ENCODE measurements around the gene P2RY6. TPM values are rescaled to one million over a fixed set of nuclear protein-coding genes. Genes with fewer than 3 reads are reported as not detected.
"Not testable (repeated sequence)": the region's sequence is repeated elsewhere in the genome, so short reads cannot be mapped to it uniquely, and the experiment has no call there.

The P2RY6 gene
- total RNA-seq, 4 donors from 2014 or later, result 0.78 to 2.8 (median 1.1) TPM; not detected in 1

DNA sequence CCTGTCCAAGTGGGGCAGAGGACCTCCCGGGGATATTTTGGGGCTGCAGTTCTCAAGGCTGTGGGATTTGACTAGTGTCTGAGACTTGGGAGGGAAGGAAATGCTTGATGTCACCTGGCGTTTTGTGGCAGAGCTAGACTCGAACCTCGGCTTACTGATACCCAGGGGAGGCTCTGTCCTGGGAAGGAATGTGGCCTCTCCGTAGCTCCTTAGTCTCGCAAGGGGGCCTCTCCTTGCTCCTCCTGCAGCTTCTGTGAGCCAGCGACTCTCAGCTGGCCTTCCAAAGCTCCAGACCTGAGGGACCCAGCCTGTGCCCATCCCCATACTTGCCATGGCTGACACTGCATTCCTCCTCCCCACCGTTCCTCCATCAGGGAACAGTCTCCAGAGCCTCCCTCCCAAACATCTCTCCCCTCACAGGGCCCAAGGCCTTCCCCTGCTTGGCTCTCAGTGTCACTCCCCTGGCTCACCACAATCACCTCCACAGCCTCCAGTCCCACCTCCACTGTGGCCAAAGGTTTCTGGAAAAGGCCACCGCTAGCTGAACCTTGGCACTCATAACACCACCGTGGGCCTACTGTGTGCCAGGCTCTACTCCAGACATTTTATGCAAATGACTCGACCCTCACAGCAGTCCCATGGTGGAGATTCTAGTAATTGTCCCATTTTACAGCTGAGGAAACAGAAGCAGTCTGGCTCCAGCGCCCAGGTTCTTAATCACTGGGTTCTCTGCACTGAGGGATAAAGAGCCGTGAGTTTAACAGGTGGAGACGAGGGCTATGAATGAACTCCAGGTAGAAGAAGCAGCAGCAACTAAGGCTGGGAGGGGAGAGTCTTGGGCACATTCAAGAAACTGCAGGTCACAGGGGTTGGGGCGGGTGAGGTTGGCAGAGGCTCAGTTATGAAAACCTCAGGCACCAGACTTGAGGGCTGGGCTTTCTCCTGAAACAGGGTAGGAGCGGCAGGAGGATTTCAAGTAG lies 42.0 kb upstream of the P2RY6 start:
- Histone ChIP-seq H3K27me3 (no peaks in the 10 kb centered on the region), H3K36me3 (peaks cover 0 to 7% of the 10 kb centered on the region in 2 donors), H3K4me3 (no peak overlapping the region), H3K27ac (peak overlapping the region; percentile 32 to 98 (median 76)), H3K4me1 (peaks cover 34 to 57% of the 10 kb centered on the region in 2 donors), H3K9me3 (no peaks in the 10 kb centered on the region)
- intact Hi-C loops (cut with DNase I; ENCODE audit: low total_unique reads), result no loop called here
- DNase-seq (peak in 1 of 2 donors; percentile 10), ATAC-seq (no peak)
- no peak for TF ChIP-seq POLR2A (IDR thresholded peaks at IDR 0.05)
- TF ChIP-seq, protein P1, sequence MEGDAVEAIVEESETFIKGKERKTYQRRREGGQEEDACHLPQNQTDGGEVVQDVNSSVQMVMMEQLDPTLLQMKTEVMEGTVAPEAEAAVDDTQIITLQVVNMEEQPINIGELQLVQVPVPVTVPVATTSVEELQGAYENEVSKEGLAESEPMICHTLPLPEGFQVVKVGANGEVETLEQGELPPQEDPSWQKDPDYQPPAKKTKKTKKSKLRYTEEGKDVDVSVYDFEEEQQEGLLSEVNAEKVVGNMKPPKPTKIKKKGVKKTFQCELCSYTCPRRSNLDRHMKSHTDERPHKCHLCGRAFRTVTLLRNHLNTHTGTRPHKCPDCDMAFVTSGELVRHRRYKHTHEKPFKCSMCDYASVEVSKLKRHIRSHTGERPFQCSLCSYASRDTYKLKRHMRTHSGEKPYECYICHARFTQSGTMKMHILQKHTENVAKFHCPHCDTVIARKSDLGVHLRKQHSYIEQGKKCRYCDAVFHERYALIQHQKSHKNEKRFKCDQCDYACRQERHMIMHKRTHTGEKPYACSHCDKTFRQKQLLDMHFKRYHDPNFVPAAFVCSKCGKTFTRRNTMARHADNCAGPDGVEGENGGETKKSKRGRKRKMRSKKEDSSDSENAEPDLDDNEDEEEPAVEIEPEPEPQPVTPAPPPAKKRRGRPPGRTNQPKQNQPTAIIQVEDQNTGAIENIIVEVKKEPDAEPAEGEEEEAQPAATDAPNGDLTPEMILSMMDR (IDR thresholded peaks at IDR 0.05 in 4 of 5, conservative IDR thresholded peaks at IDR 0.05 in 1 of 5), result no peak
- in situ Hi-C loops (cut with MboI; ENCODE audit: low sequenced_read_pairs in 4 of 4), result no loop called here

DNA sequence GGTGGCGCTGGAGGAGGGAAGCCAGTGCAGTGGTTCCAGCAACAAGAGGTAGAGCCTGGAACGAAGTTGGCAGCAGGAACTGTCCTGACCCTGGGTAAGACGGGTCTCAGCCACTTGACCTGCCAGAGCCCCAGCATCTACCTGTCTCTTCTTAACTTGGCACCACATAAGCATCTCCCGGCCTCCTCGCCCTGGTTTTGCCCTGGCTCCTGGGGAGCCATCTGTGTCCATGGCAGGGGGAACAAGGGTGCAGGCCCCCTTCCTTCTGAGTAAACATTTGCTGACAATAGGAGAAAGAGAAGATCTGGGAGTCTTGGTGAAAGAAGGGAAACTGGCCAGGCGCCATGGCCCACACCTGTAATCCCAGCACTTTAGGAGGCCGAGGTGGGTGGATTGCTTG lies 41.2 kb upstream of the P2RY6 start:
- H3K4me1 ChIP-seq, result peaks cover 38 to 59% of the 10 kb centered on the region in 2 donors
- H3K27me3 ChIP-seq, result no peaks in the 10 kb centered on the region
- DNase-seq (peak in 1 of 2 donors; percentile 11), ATAC-seq (no peak)
- peak overlapping the region in 3 of 4 donors; percentile 42 to 98 (median 97) for H3K27ac ChIP-seq
- H3K9me3 ChIP-seq, result no peaks in the 10 kb centered on the region
- in situ Hi-C loops (cut with MboI; ENCODE audit: low sequenced_read_pairs in 4 of 4) (no loop called here), intact Hi-C loops (cut with DNase I; ENCODE audit: low total_unique reads) (no loop called here)
- no peak for TF ChIP-seq POLR2A (IDR thresholded peaks at IDR 0.05)
- TF ChIP-seq, protein P1 (IDR thresholded peaks at IDR 0.05 in 4 of 5, conservative IDR thresholded peaks at IDR 0.05 in 1 of 5), result no peak
- H3K36me3 ChIP-seq, result peaks cover 0 to 7% of the 10 kb centered on the region in 2 donors
- H3K4me3 ChIP-seq, result no peak overlapping the region

DNA sequence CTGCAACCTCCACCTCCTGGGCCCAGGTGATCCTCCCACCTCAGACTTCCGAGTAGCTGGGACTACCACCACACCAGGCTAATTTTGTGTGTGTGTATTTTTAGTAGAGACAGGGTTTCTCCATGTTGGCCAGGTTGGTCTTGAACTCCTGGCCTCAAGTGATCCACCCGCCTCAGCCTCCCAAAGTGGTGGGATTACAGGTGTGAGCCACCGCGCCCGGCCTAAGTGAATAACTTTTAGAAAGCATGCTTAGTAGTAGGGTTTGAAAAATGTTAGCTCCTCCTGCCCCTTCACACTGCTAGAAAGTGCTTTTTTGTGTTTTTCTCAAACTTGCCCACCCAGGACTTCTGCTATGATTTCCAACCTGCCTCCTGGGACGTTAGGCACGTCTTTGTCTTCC lies 39.7 kb upstream of the P2RY6 start:
- intact Hi-C loops (cut with DNase I; ENCODE audit: low total_unique reads); H3K36me3 ChIP-seq; DNase-seq; in situ Hi-C loops (cut with MboI; ENCODE audit: low sequenced_read_pairs in 4 of 4); ATAC-seq; H3K9me3 ChIP-seq; H3K27me3 ChIP-seq; H3K4me3 ChIP-seq: not testable (repeated sequence)
- Histone ChIP-seq H3K27ac (peak overlapping the region; percentile 92 to 98 (median 96)), H3K4me1 (peaks cover 43 to 56% of the 10 kb centered on the region in 2 donors)

DNA sequence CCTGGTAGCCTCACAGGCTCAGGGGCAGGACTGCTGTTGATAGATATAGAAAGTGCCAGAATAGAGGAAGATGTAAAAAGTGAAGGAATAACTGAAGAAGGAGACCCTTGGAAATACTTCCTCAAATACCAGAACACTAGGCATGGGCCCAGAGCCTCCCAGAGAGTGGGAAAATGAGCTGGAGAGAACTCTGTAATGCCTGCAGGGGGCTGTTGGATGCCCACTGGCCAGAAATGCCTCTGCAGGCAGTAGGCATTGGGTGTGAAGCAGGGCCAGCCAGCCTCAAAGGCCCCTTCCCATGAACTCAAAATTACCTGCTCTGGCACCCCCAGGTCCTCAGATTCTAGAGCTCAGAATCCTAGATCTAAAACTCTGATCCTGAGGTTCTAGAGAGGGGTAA lies 38.9 kb upstream of the P2RY6 start:
- in situ Hi-C loops (cut with MboI; ENCODE audit: low sequenced_read_pairs in 4 of 4), result no loop called here

More for the DNA sequence above, 38.9 kb upstream of the P2RY6 start:
- Histone ChIP-seq H3K9me3 (no peaks in the 10 kb centered on the region), H3K36me3 (peaks cover 0 to 7% of the 10 kb centered on the region in 2 donors), H3K27ac (peak overlapping the region; percentile 92 to 98 (median 96)), H3K4me3 (no peak overlapping the region), H3K4me1 (peaks cover 50 to 56% of the 10 kb centered on the region in 2 donors), H3K27me3 (no peaks in the 10 kb centered on the region)
- ATAC-seq, result no peak
- DNase-seq, result peak in 1 of 2 donors; percentile 9
- intact Hi-C loops (cut with DNase I; ENCODE audit: low total_unique reads), result no loop called here
- no peak for TF ChIP-seq POLR2A (IDR thresholded peaks at IDR 0.05)
- TF ChIP-seq, protein P1 (IDR thresholded peaks at IDR 0.05 in 4 of 5, conservative IDR thresholded peaks at IDR 0.05 in 1 of 5), result no peak
